Ovary (tissue), 3 donors: ENCODE results near the gene AGO1.

Experiments used
- CTCF ChIP-seq, 3 donors: fragments of 450-650 bp in 2 of 3; fragments of 200-600 bp in 1 of 3; IDR thresholded peaks; one replicate each; pipeline versions ENCODE4 v1.5.1 to v1.8.0; 2016 to 2022; ENCODE audit warnings: antibody characterized with exemption in 3 of 3, mild to moderate bottlenecking in 1 of 3
- EP300 ChIP-seq: sonication (generic); formaldehyde crosslinking; IDR thresholded peaks from one replicate; pipeline ENCODE4 v1.6.1; 2017; ENCODE audit warnings: antibody characterized with exemption
- POLR2A ChIP-seq: fragments of 450-650 bp; IDR thresholded peaks from one replicate; pipeline ENCODE4 v1.6.1; 2017; ENCODE audit warnings: antibody characterized with exemption, mild to moderate bottlenecking, moderate library complexity
- donor health status: DM: no; HTN: no; CAD: no.

DNA sequence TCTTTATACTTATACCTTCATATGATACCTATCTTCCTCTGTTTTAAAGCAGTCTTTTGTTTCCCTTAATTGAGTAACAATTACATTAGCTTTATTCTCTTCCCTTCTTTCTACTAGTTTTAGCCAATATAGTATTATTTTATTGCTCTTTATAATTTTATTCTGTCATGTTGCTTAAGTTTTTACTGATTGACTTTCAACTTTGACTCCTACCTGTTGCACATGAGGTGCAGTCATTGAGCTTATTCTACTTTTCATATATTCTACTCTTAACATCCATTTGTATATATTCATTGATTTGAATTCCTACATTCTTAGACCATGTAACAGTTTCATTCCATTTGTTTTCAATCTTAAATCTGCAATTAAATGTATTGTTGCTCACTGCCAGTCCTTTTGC, 97.1 kb downstream of the AGO1 start:
- TF ChIP-seq EP300 = no peak
- no peak for TF ChIP-seq CTCF (IDR thresholded peaks at IDR 0.05)
- no peak for TF ChIP-seq POLR2A
